Activated CD8-positive, alpha-beta memory T cell treated with anti-CD3 and anti-CD28 coated beads for 4 hours (primary cell): ENCODE measurements around the gene ZNF787.

ENCODE experiments used
- DNase-seq, 2 donors: peaks; one replicate each; pipeline ENCODE4 v3.0.0-alpha.2; 2020; ENCODE audit warnings: low read depth in 2 of 2

Gene ZNF787

DNA sequence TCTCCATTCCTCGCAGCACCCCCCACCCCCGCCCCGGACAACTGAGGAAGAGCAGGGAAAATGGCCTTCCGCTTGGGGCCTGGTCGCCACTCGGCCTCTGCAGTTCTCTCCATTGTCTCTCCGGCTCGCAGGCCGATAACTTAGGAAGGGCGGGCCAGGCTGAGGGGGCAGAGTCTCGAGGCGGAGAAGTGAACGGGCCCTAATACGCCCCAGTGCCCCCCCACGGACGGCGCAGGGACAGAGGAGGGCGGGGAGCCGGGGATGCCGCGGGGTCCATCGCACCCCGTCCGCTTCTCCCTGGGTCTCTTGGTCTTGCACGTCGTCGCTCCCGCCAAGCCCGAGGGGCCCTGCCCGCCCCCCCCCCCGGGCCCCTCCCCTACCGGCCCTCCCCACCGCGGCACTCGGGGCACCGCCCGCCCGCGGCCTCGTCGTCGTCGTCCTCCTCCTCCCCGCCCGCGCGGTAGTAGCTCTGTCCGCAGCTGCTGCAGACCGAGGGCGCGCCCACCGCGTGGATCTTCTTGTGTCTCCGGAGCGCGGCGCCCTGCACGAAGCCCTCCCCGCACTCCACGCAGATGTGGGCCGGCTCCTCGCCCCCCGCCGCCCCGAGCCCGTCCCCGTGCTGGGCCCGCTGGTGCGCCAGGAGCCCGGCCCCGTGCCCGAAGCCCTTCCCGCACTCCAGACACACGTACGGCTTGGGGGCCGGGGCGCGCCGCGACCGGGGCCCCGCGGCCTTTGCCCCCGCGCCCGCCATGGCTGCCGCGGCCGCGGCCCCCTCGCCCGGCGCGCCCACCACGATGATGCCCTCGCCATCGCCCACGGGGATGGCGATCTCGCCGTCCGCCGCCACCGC lies 33.2 kb downstream of the ZNF787 start:
- DNase-seq, result no peak

DNA sequence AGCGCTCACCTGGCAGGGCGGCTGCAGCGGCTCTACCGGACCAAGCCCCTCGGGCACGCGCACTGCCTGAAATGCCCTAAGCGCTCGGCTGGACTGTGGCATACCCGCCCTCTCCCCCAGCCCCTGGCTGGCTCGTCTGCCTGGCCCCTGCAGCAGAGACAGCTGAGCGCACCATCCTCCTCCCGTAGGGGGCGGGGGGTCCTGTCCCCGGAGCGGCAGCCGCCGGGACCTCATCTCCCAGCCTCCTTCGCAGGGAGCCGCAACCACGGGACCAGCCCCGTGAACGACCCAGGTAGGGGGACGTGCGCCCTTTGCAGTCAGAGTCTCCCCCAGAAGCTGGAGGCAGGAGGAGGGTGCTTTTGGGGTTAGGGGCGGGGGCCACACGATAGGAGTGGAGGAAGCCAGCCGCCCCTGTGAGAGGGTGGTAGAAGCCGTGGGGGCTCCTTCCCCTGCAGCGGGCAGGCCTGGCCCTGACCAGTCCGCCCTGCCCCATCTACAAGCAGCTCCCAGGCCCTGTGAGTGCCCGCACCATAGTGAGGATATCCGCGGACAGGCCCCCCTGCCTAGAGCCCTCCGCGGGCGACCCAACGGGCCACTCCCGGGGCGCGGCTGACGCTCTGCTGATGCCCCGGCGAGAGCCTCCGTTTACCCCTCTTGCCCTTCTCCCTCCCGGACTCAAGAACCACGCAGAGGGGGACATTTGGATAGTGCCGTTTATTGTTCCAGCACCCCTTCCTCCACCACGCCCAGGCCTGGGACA lies 34.2 kb downstream of the ZNF787 start:
- DNase-seq, result no peak

DNA sequence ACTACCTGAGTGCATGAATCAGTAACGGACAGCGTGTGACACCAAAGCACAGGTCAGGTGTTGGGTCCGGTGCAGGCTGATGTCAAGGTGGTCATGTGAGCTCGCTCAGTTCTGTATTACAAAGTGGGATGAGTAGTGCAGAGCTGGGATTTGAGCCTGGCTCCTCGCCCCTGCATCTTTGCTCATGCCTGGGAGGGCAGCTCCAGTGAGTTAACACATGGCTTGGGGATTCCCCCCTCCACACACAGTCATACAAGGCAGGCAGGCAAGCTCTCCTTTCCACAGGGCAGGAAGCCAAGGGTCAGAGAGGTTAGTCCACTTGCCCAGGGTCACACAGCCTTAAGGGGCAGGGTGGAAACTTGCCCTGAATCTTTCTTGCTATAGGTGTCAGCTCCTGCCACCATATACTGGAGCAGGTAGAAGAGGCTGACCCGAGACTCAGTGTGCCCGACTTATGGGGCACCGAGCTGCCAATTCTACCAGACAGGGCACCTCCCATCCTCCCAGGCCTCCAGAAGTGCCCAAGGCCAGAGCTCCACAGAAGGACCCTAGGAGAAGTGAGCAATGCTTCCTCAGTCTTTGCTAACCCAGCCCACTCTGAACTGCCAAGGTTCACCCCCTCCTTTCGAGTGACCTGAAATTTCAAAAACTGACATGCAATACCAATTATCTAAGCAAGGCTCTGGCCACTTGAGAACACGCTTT lies 35.4 kb downstream of the ZNF787 start:
- no peak for DNase-seq

DNA sequence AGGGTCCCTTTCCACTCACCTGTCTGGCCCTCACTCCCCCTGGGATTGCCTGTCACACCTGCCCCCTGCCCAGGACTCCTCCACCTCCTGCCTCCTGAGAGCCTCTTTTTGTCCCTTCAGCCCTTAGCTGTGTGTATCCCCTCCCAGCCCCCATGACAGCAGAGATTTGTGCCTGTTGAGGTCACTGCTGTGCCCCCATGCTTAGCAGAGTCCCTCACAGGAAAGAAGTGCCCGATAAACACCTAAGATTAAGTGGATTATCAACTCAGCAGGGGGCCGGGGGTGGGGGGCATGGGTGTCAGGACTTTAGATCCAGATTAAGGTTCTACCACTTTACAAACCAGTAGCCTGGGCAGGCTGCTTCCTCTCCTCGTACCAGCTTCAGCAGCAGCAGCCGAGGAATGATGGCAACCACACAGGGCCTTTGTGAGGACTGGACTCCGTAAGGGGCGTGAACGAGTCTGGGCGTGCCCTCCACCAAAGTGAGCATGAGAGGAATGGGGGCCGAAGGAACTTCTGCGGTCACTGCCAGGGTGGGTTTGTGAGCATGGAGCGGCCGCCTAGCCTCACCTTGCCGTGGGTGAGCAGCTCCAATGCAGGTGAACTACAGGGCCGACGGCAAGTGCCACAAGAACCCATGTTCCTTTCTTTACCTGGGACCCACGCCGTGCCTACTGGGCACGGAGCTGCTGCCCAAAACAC lies 36.1 kb downstream of the ZNF787 start:
- DNase-seq, result no peak

DNA sequence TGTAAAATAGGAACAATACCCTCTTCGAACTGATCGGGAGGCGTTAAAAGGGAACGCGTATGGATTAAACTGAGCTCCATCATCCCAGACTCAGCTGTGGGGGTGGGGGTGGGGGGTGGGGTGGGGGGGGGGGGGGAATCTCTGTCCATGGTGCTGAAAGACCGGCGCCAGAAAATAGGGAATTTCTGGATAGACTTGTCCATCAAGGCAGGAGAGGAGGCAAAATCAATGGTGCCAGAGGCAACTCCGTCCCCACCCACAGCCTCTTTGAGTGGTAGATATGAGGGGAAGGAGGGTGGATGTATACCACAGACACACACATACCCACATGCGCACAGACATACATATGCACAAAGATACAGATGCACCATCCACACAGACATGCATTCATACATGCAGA lies 37.4 kb downstream of the ZNF787 start:
- no peak for DNase-seq

DNA sequence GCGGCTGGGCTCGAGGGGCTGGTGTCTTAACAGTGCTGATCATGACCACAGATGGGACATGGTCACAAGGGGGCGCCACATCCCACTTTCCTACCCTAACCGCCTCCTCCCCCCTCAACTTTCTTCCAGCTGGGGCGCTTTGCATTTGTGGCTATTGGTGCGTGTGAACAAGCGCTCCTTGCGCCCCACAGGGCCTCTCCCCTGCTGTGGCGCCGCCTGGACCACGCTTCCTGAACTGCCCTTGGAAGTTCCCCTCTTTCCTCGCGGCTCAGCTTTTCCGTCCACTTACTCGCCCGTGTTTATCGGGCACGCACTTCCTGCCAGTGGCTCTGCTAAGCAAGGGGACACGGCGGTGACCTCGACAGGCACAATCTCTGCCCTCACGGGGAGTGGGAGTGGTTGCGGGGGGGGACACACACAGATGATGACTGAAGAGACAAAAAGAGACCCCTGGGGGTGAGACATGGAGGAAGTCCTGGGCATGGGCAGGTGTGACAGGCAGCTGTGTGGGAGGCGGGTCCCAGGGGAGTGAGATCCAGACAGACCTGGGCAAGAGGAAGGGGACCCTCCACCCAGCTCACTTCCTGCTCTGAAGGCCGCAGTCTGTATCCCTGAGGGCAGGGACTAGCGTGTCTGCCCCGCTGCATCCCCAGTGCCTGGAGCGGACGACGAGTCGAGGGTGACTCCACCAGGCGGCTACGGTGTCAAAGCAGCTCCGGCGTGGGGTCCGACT lies 40.3 kb downstream of the ZNF787 start:
- peak; percentile 26 to 33 for DNase-seq

DNA sequence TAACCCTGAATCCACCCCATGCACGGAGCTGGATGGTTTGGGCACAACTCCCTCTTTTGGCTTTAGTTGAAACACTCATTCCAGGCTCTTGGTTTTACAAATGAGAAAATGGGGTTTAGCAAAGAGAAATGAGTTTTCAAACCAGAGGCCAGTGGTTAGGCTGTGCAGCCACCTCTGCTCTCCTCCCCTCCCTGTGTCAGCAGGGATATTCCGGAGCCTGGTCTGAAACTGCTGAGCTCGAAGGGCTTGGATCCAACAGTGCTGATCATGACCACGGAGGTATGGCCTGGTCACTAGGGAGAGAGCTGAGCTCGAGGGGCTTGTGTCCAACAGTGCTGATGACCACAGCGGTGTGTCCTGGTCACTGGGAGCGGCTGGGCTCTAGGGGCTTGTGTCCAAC lies 41.5 kb downstream of the ZNF787 start:
- DNase-seq, result no peak

DNA sequence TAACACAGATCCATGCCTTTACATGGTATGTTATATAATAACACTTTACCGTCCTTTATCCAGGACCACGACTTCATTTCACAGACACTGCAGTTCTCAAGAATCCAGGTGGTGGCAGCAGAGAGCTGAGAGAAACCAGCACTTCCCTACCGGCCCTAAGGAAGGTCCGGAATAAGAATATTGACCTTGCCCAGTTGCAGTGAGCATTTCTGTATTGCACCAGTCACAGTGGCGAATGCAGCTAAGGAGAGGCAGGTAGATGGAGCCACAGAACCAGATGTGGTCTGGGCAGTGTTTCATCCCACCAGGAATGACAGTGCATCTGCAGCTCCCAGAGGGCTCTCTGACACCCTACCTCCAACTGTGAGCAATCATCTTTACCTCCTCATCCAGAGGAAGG lies 44.6 kb downstream of the ZNF787 start:
- no peak for DNase-seq

DNA sequence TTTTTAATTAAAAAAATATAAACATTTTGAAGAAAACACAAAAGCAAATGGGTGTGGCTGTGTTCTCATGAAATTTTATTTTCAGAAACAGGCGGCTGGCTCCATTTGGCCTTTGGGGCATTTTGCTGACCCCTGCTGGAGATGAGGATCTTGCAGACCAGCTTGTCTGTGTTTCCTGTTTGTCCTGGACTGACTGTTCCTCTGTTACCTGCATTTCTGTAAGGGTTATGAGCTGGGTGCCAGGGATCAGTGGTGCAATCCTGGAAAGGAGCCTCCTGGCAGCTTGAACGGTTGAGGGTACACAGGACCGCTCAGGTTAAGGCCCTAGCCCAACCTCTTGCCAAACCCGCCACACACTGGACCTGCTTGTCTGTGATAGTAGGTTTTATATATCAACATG lies 49.9 kb downstream of the ZNF787 start:
- no peak for DNase-seq

DNA sequence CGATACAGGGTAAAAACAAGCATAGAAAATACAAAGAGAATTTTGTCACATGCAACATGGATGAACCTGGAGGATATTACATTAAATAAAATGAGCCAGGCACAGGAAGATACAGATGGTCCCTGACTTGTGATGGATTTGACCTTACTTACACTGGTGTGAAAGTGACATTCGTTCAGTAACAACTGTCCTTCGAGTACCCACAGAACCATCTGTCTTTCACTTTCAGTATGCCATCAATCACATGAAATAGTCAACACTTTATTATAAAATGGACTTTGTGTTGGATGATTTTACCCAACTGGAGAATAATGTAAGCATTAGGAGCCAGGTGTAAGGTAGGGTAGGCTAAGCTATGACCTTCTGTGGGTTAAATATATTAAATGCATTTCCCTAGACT lies 51.5 kb downstream of the ZNF787 start:
- DNase-seq, result no peak

DNA sequence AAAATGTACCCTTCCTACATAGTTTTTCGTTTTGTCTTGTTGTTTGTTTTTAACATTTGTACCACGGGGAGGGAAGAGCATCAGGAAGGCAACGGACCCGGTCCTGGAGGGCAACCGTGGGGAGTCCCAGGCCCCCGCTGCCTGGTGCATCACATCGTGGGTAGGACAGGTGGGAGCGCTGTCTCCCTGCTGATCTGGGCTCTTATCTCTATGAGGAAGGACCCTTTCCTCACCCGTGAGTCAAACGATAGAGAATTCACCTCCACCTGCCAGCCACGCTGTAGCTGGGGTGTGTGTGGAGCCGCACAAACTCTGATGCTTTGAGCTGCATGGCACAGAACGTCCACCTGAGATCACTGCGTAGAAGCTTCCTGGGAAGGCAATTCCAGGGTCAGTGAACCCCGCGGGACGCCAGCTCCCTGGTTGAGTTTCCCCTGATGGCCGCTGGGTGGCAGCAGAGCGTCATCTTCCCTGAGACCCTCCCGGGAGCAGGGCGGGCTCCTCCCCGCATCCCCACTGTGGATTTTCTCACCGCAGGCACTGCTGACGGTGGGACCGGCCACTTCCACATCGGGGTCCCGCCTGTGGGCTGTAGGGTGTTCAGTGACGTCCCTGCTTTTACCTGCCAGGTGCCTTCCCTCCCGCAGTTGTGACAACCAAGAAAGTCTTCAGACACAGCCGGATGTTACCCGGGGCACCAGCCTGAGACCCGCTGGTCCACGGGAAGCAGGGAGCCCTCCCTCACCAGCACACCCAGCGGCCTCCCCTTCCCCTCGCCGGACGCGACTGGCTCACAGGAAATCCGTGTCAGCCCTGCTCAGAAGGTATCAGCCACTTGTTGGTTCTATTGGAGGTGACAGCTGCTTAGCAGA lies 54.7 kb downstream of the ZNF787 start:
- DNase-seq, result peak; percentile 31 to 35

DNA sequence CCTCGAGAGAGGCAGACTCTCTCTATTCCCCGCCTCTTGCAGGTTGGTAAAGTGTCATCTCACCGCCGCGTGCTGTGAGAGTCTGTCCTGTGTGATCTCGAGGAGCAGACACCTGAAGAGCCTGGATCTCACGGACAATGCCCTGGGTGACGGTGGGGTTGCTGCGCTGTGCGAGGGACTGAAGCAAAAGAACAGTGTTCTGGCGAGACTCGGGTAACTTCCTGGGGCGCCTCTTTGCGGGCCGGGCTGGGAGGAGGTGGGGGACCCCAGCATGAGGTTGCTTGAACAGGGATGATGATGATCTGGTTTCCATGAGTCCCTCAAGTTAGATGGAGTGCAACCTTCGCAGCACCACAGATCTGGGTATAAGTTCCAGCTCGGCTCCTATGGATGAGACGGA lies 67.5 kb downstream of the ZNF787 start:
- no peak for DNase-seq
